AG09309 (cell line): ENCODE results near the gene TTLL12.

ENCODE experiments used
- DNase-seq: peaks from one replicate; pipeline ENCODE4 v3.0.0-alpha.2; 2010; ENCODE audit warnings: low read depth
- H3K4me3 ChIP-seq: 2 replicates; pipeline ENCODE4 v1.5.1; 2011; ENCODE audit warnings: mild to moderate bottlenecking, low read depth, low read length, moderate library complexity; ENCODE audit not compliant: control insufficient read depth
- CTCF ChIP-seq: IDR thresholded peaks from 2 replicates; pipeline ENCODE4 v1.5.1; 2011; ENCODE audit warnings: mild to moderate bottlenecking, low read depth, low read length, inconsistent platforms; ENCODE audit not compliant: insufficient read depth, control insufficient read depth; ENCODE audit errors: missing control alignments

The TTLL12 gene

GRCh38 chr22:43225609-43226008 is 38.7 kb upstream of the TTLL12 start:
- no peak for TF ChIP-seq CTCF

GRCh38 chr22:43222987-43223386 is 36.1 kb upstream of the TTLL12 start:
- no peak overlapping the region for H3K4me3 ChIP-seq
- TF ChIP-seq CTCF: no peak
- no peak for DNase-seq

More at GRCh38 chr22:43225609-43226008, 38.7 kb upstream of the TTLL12 start:
- H3K4me3 ChIP-seq: no peak overlapping the region
- no peak for DNase-seq

- no peak for TF ChIP-seq CTCF
- H3K4me3 ChIP-seq: no peak overlapping the region
- no peak for DNase-seq
Measured at GRCh38 chr22:43222262-43222661, 35.3 kb upstream of the TTLL12 start.

GRCh38 chr22:43220625-43221380 is 33.9 kb upstream of the TTLL12 start:
- no peak overlapping the region for H3K4me3 ChIP-seq
- no peak for DNase-seq
- TF ChIP-seq CTCF: no peak

GRCh38 chr22:43218786-43219185 is 31.9 kb upstream of the TTLL12 start:
- no peak overlapping the region for H3K4me3 ChIP-seq
- no peak for DNase-seq
- no peak for TF ChIP-seq CTCF

- DNase-seq: no peak
- no peak overlapping the region for H3K4me3 ChIP-seq
- no peak for TF ChIP-seq CTCF
Measured at GRCh38 chr22:43217285-43218030, 30.5 kb upstream of the TTLL12 start.
